GM21723 (cell line): Measurements from ENCODE around the gene PGAP3.
"Not testable (repeated sequence)": the region's sequence is repeated elsewhere in the genome, so short reads cannot be mapped to it uniquely, and the experiment has no call there.

Experiments used
- ATAC-seq: cut with Tn5 transposase; IDR thresholded peaks from one replicate; pipeline ENCODE4 v1.9.1; 2021; ENCODE audit warnings: mild to moderate bottlenecking, moderate library complexity; ENCODE audit not compliant: unreplicated experiment

The PGAP3 gene

GRCh38 chr17:39715375-39716072 lies 27.7 kb upstream of the PGAP3 start:
- ATAC-seq: no peak

- no peak for ATAC-seq
These were observed 26.4 kb upstream of the PGAP3 start for GRCh38 chr17:39714234-39714633.

GRCh38 chr17:39711851-39712250 lies 24.0 kb upstream of the PGAP3 start:
- no peak for ATAC-seq

- not testable (repeated sequence) for ATAC-seq
These were observed 23.2 kb upstream of the PGAP3 start for GRCh38 chr17:39711071-39711470.

GRCh38 chr17:39709998-39710964 lies 22.4 kb upstream of the PGAP3 start:
- no peak for ATAC-seq

GRCh38 chr17:39709319-39709997 lies 21.6 kb upstream of the PGAP3 start:
- ATAC-seq: no peak

- no peak for ATAC-seq
These were observed 19.1 kb upstream of the PGAP3 start for GRCh38 chr17:39706921-39707337.

- ATAC-seq: no peak
These were observed 18.5 kb upstream of the PGAP3 start for GRCh38 chr17:39706383-39706782.

- ATAC-seq: no peak
These were observed 18.0 kb upstream of the PGAP3 start for GRCh38 chr17:39705786-39706348.

- no peak for ATAC-seq
These were observed 17.1 kb upstream of the PGAP3 start for GRCh38 chr17:39704821-39705551.

- no peak for ATAC-seq
These were observed 16.1 kb upstream of the PGAP3 start for GRCh38 chr17:39703913-39704312.

GRCh38 chr17:39702901-39703893 lies 15.3 kb upstream of the PGAP3 start:
- no peak for ATAC-seq

GRCh38 chr17:39701784-39702422 lies 14.0 kb upstream of the PGAP3 start:
- ATAC-seq: no peak

GRCh38 chr17:39701012-39701783 lies 13.3 kb upstream of the PGAP3 start:
- ATAC-seq: no peak

- no peak for ATAC-seq
These were observed 12.5 kb upstream of the PGAP3 start for GRCh38 chr17:39700148-39700987.

- no peak for ATAC-seq
These were observed 11.9 kb upstream of the PGAP3 start, which contains the start of gene ERBB2 for GRCh38 chr17:39699818-39700147. TSS of gene ERBB2 (plus strand) at chr17:39700064. CDS start at chr17:39700239, 175 bp downstream.
